NOMO-1 (cell line): Measurements from ENCODE around the gene METTL22.

ENCODE experiments used
- DNase-seq, 2 experiments: peaks; one replicate each; lab custom pipeline; 2025; ENCODE audit not compliant: unreplicated experiment in 2 of 2; lab: John Stamatoyannopoulos, UW

METTL22 gene

GRCh38 chr16:8621572-8622314 lies at the start of gene METTL22:
TSS of gene METTL22 (plus strand) at chr16:8621698. CDS start at chr16:8625666, 3,968 bp downstream.
- DNase-seq = peak; percentile 68 to 86

- DNase-seq = no peak
These were observed 49.2 kb upstream of the METTL22 start for GRCh38 chr16:8572063-8572918.

GRCh38 chr16:8572919-8573724 lies 48.4 kb upstream of the METTL22 start:
- DNase-seq = peak; percentile 14 to 48

- no peak for DNase-seq
These were observed 46.1 kb upstream of the METTL22 start for GRCh38 chr16:8575399-8575798.

GRCh38 chr16:8576141-8577004 lies 45.1 kb upstream of the METTL22 start:
- DNase-seq = no peak

GRCh38 chr16:8577678-8578304 lies 43.7 kb upstream of the METTL22 start:
- no peak for DNase-seq

- DNase-seq = no peak
These were observed 41.9 kb upstream of the METTL22 start for GRCh38 chr16:8579559-8579958.

GRCh38 chr16:8581831-8582580 lies 39.5 kb upstream of the METTL22 start:
- peak; percentile 58 to 74 for DNase-seq

- DNase-seq = no peak
These were observed 38.3 kb upstream of the METTL22 start for GRCh38 chr16:8583199-8583598.

GRCh38 chr16:8583732-8584131 lies 37.8 kb upstream of the METTL22 start:
- no peak for DNase-seq

GRCh38 chr16:8585041-8585440 lies 36.5 kb upstream of the METTL22 start:
- no peak for DNase-seq

GRCh38 chr16:8585857-8586256 lies 35.6 kb upstream of the METTL22 start:
- DNase-seq = no peak

- no peak for DNase-seq
These were observed 34.4 kb upstream of the METTL22 start for GRCh38 chr16:8587065-8587464.

GRCh38 chr16:8588682-8589056 lies 32.8 kb upstream of the METTL22 start:
- no peak for DNase-seq

GRCh38 chr16:8589057-8589899 lies 32.2 kb upstream of the METTL22 start:
- no peak for DNase-seq

- DNase-seq = no peak
These were observed 31.4 kb upstream of the METTL22 start, which contains the start of gene TMEM114 for GRCh38 chr16:8589900-8590688. TSS of gene TMEM114 (minus strand) at chr16:8590511. CDS start at chr16:8589838, 673 bp downstream.

- no peak for DNase-seq
These were observed 30.7 kb upstream of the METTL22 start for GRCh38 chr16:8590811-8591210.
